PC-3 (cell line): ENCODE results near the gene LTF. TPM values are rescaled to one million over a fixed set of nuclear protein-coding genes. Genes with fewer than 3 reads are reported as not detected.

ENCODE experiments used
- ATAC-seq: fragments of 200-7000 bp; cut with Tn5 transposase; 2 replicates; pipeline ENCODE4 v1.9.1; 2020; ENCODE audit warnings: mild to moderate bottlenecking, moderate library complexity
- BruUV-seq: library from RNA; stranded (reverse); fragments of 400-500 nt; replicated peaks from 2 replicates; lab custom pipeline; 2021; lab: Mats Ljungman, UMichigan
- CTCF ChIA-PET: fragments of 300-600 bp; sonication (Branson Sonifier 250); formaldehyde crosslinking; loops from one replicate; lab custom pipeline; 2022; ENCODE audit warnings: antibody characterized with exemption; lab: Charles Lee
- POLR2A ChIA-PET: fragments of 300-600 bp; sonication (Branson Sonifier 250); formaldehyde crosslinking; loops from one replicate; lab custom pipeline; 2022; ENCODE audit warnings: antibody characterized with exemption; ENCODE audit not compliant: unreplicated experiment; lab: Charles Lee
- DNase-seq: peaks from one replicate; pipeline ENCODE4 v3.0.0-alpha.2; 2015
- H2AFZ ChIP-seq: fragments of 300-600 bp; sonication (generic); 2 replicates; pipeline ENCODE4 v1.6.0; 2016; ENCODE audit warnings: antibody characterized with exemption, low read length
- H3F3A ChIP-seq: fragments of 300-600 bp; sonication (generic); one replicate; pipeline ENCODE4 v1.6.0; 2017; ENCODE audit warnings: antibody characterized with exemption, low read length, control low read depth, mild to moderate bottlenecking; ENCODE audit not compliant: unreplicated experiment
- H3K27ac ChIP-seq: fragments of 300-600 bp; sonication (generic); 2 replicates; pipeline ENCODE4 v1.5.1; 2016; ENCODE audit warnings: mild to moderate bottlenecking, low read length
- H3K27me3 ChIP-seq: fragments of 300-600 bp; sonication (generic); 2 replicates; pipeline ENCODE4 v1.6.1; 2016; ENCODE audit warnings: low read length, mixed read lengths
- H3K36me3 ChIP-seq: fragments of 300-600 bp; sonication (generic); 2 replicates; pipeline ENCODE4 v1.6.1; 2016; ENCODE audit warnings: low read depth, mixed run types, low read length, mixed read lengths
- H3K4me1 ChIP-seq: fragments of 300-600 bp; sonication (generic); 2 replicates; pipeline ENCODE4 v1.5.1; 2016; ENCODE audit warnings: low read length; ENCODE audit not compliant: insufficient read depth
- H3K4me2 ChIP-seq: fragments of 300-600 bp; sonication (generic); 2 replicates; pipeline ENCODE4 v1.6.0; 2016; ENCODE audit warnings: low read length
- H3K4me3 ChIP-seq: fragments of 300-600 bp; sonication (generic); 2 replicates; pipeline ENCODE4 v1.5.1; 2016; ENCODE audit warnings: mild to moderate bottlenecking, low read length, mixed read lengths
- H3K79me2 ChIP-seq: fragments of 300-600 bp; sonication (generic); 2 replicates; pipeline ENCODE4 v1.6.1; 2017; ENCODE audit warnings: low read length, mixed read lengths
- H3K9ac ChIP-seq: fragments of 300-600 bp; sonication (generic); 2 replicates; pipeline ENCODE4 v1.6.0; 2016; ENCODE audit warnings: mild to moderate bottlenecking, low read length
- H3K9me2 ChIP-seq: fragments of 300-600 bp; sonication (generic); replicated peaks from 2 replicates; pipeline ENCODE4 v1.6.1; 2016; ENCODE audit warnings: mixed run types, low read length, mixed read lengths
- H3K9me3 ChIP-seq: fragments of 300-600 bp; sonication (generic); 2 replicates; pipeline ENCODE4 v1.6.1; 2016; ENCODE audit warnings: low read length, mixed read lengths
- H4K20me1 ChIP-seq: fragments of 300-600 bp; sonication (generic); 2 replicates; pipeline ENCODE4 v1.6.1; 2016; ENCODE audit warnings: low read length, mixed read lengths
- CTCF ChIP-seq: fragments of 300-600 bp; sonication (generic); conservative IDR thresholded peaks from 2 replicates; pipeline ENCODE4 v1.5.1; 2017; ENCODE audit warnings: antibody characterized with exemption, low read depth, mild to moderate bottlenecking, low read length
- EZH2 ChIP-seq: fragments of 300-600 bp; sonication (generic); IDR thresholded peaks from one replicate; pipeline ENCODE4 v1.6.1; 2017; ENCODE audit warnings: antibody characterized with exemption, mild to moderate bottlenecking, low read length; ENCODE audit not compliant: unreplicated experiment
- EZH2phosphoT487 ChIP-seq: fragments of 300-600 bp; sonication (generic); IDR thresholded peaks from 2 replicates; pipeline ENCODE4 v1.6.1; 2018; ENCODE audit warnings: mild to moderate bottlenecking, antibody characterized with exemption, low read length, borderline replicate concordance
- intact Hi-C: fragments of 100-400 bp; cut with micrococcal nuclease; formaldehyde crosslinking; loops from 2 replicates; pipeline ENCODE4 v1.9.0; 2023
- total RNA-seq: library from RNA; depleted of rRNA; stranded (reverse); fragments of >200 nt; gene quantifications from 2 replicates; pipeline ENCODE4 v1.2.3, GENCODE V29; 2014

LTF gene
- total RNA-seq, 1 experiment from 2014 or later = not detected

- no peak overlapping the region for H2AFZ ChIP-seq
- ATAC-seq (no peak), DNase-seq (peak; percentile 33)
- H3K4me3 ChIP-seq = no peak overlapping the region
- H4K20me1 ChIP-seq = no peaks in the 10 kb centered on the region
- H3K27me3 ChIP-seq = no peaks in the 10 kb centered on the region
- POLR2A ChIA-PET = no interaction called here
- TF ChIP-seq CTCF = no peak
- no peak for TF ChIP-seq EZH2phosphoT487
- TF ChIP-seq EZH2 = no peak
- no peaks in the 10 kb centered on the region for H3K79me2 ChIP-seq
- H3K9me2 ChIP-seq = no peaks in the 10 kb centered on the region
- no TSS peak for BruUV-seq
- H3K9ac ChIP-seq = no peak overlapping the region
- intact Hi-C loops = no loop called here
- no peaks in the 10 kb centered on the region for H3F3A ChIP-seq
- no peak overlapping the region for H3K27ac ChIP-seq
- H3K4me1 ChIP-seq = peaks cover 14% of the 10 kb centered on the region
- no peaks in the 10 kb centered on the region for H3K36me3 ChIP-seq
- CTCF ChIA-PET = interaction anchor here (3.4 kb wide), 1 partner anchor 68 kb away, joined by 112 read pairs; no protein-coding TSS in a partner anchor
- no peaks in the 10 kb centered on the region for H3K9me3 ChIP-seq
- H3K4me2 ChIP-seq = no peak overlapping the region
Observed at GRCh38 chr3:46490338-46491084, 25.8 kb upstream of the LTF start.

GRCh38 chr3:46489875-46490274, 25.2 kb upstream of the LTF start:
- Histone ChIP-seq H3K36me3 (no peaks in the 10 kb centered on the region), H3K9me3 (no peaks in the 10 kb centered on the region), H3K4me3 (no peak overlapping the region), H3K27ac (no peak overlapping the region), H3K4me1 (peaks cover 14% of the 10 kb centered on the region), H3F3A (no peaks in the 10 kb centered on the region), H3K9ac (no peak overlapping the region), H3K9me2 (no peaks in the 10 kb centered on the region), H4K20me1 (no peaks in the 10 kb centered on the region), H3K4me2 (no peak overlapping the region), H2AFZ (no peak overlapping the region), H3K27me3 (no peaks in the 10 kb centered on the region), H3K79me2 (no peaks in the 10 kb centered on the region)
- TF ChIP-seq EZH2phosphoT487 (no peak), CTCF (no peak), EZH2 (no peak)
- ATAC-seq (no peak), DNase-seq (peak; percentile 34)
- ChIA-PET CTCF (interaction anchor here (0.6 to 3.4 kb wide), 6 partner anchors 53 to 1565 kb away, joined by 3 to 112 read pairs (median 10); no protein-coding TSS in a partner anchor), POLR2A (no interaction called here)
- no TSS peak for BruUV-seq
- intact Hi-C loops = loop anchor here (2.0 kb wide), 1 partner anchor 61 kb away; no protein-coding TSS in a partner anchor

- no peaks in the 10 kb centered on the region for H3K79me2 ChIP-seq
- no peaks in the 10 kb centered on the region for H3K9me2 ChIP-seq
- no peak for TF ChIP-seq EZH2phosphoT487
- TF ChIP-seq EZH2 = no peak
- H3F3A ChIP-seq = no peaks in the 10 kb centered on the region
- H3K9ac ChIP-seq = no peak overlapping the region
- no peaks in the 10 kb centered on the region for H3K27me3 ChIP-seq
- H2AFZ ChIP-seq = peak overlapping the region; percentile 71; the same call in 1 of the 2 replicates
- ChIA-PET POLR2A (no interaction called here), CTCF (interaction anchor here (0.6 to 3.4 kb wide), 12 partner anchors 27 to 1565 kb away, joined by 3 to 112 read pairs (median 4); no protein-coding TSS in a partner anchor)
- intact Hi-C loops = loop anchor here (2.0 kb wide), 1 partner anchor 61 kb away; no protein-coding TSS in a partner anchor
- H3K4me2 ChIP-seq = no peak overlapping the region
- DNase-seq (no peak), ATAC-seq (no peak)
- H3K36me3 ChIP-seq = no peaks in the 10 kb centered on the region
- no peaks in the 10 kb centered on the region for H4K20me1 ChIP-seq
- H3K4me1 ChIP-seq = peaks cover 14% of the 10 kb centered on the region
- no peak overlapping the region for H3K4me3 ChIP-seq
- no TSS peak for BruUV-seq
- H3K9me3 ChIP-seq = no peaks in the 10 kb centered on the region
- no peak overlapping the region for H3K27ac ChIP-seq
Observed at GRCh38 chr3:46489381-46489780, 24.7 kb upstream of the LTF start.
